GM12873 (cell line): Measurements from ENCODE around the gene NTN1.

Experiments used
- CTCF ChIP-seq: IDR thresholded peaks from 2 replicates; pipeline ENCODE4 v1.5.1; 2012; ENCODE audit warnings: low read depth, mild to moderate bottlenecking, moderate library complexity, low read length, control low read depth; ENCODE audit not compliant: insufficient read depth; ENCODE audit errors: missing control alignments

Gene NTN1

GRCh38 chr17:9011001-9011400 lies 10.3 kb upstream of the NTN1 start:
- no peak for TF ChIP-seq CTCF

GRCh38 chr17:9016941-9017552 lies 4.3 kb upstream of the NTN1 start:
- no peak for TF ChIP-seq CTCF

GRCh38 chr17:9018726-9019125 lies 2.6 kb upstream of the NTN1 start:
- TF ChIP-seq CTCF, result no peak

- no peak for TF ChIP-seq CTCF
These were observed 1.1 kb upstream of the NTN1 start for GRCh38 chr17:9020096-9020823.

- no peak for TF ChIP-seq CTCF
These were observed 519 bp upstream of the NTN1 start for GRCh38 chr17:9020824-9021157.

GRCh38 chr17:9021992-9022572 lies 772 bp downstream of the NTN1 start:
- no peak for TF ChIP-seq CTCF

- TF ChIP-seq CTCF, result no peak
These were observed 1.5 kb downstream of the NTN1 start for GRCh38 chr17:9022573-9023391.
